K562 (cell line): ENCODE measurements around the gene OGDH. TPM values are rescaled to one million over a fixed set of nuclear protein-coding genes. Genes with fewer than 3 reads are reported as not detected.

Experiments
- ARNT ChIP-seq, 2 experiments: fragments of 450-650 bp; IDR thresholded peaks; 2 replicates each; pipeline ENCODE4 v1.6.1; 2016; ENCODE audit warnings: mild to moderate bottlenecking in 1 of 2
- ATF1 ChIP-seq, 2 experiments: fragments of 450-650 bp in 1 of 2; IDR thresholded peaks; 2 replicates each; pipeline ENCODE4 v1.6.1; 2016; ENCODE audit warnings: missing compliant biosample characterization in 1 of 2, missing genetic modification characterization in 1 of 2
- CREB1 ChIP-seq, 2 experiments: sonication (generic) in 1 of 2; formaldehyde crosslinking in 1 of 2; IDR thresholded peaks; 2 replicates each; pipeline versions ENCODE4 v1.6.1 to v1.8.0; 2012 to 2022; ENCODE audit warnings: inconsistent platforms in 1 of 2, mild to moderate bottlenecking in 1 of 2, missing genetic modification reagents in 1 of 2, moderate library complexity in 1 of 2
- FOXK1 ChIP-seq: sonication (generic); formaldehyde crosslinking; IDR thresholded peaks from 2 replicates; pipeline ENCODE4 v1.8.0; 2022; ENCODE audit warnings: missing genetic modification reagents, mild to moderate bottlenecking, borderline replicate concordance
- HDGF ChIP-seq: fragments of 450-650 bp; IDR thresholded peaks from 2 replicates; pipeline ENCODE4 v1.6.1; 2016
- KAT8 ChIP-seq: fragments of 450-650 bp; IDR thresholded peaks from 2 replicates; pipeline ENCODE4 v1.6.1; 2016; ENCODE audit warnings: low read depth, mild to moderate bottlenecking
- MCM2 ChIP-seq: fragments of 450-650 bp; IDR thresholded peaks from 2 replicates; pipeline ENCODE4 v1.6.1; 2017; ENCODE audit warnings: low read depth, mild to moderate bottlenecking
- NR3C1 ChIP-seq: sonication (generic); formaldehyde crosslinking; IDR thresholded peaks from 2 replicates; pipeline ENCODE4 v1.8.1; 2022; ENCODE audit warnings: missing genetic modification reagents
- PHF20 ChIP-seq: fragments of 450-650 bp; IDR thresholded peaks from 2 replicates; pipeline ENCODE4 v1.6.1; 2018; ENCODE audit not compliant: partially characterized antibody
- POLR2A ChIP-seq: fragments of 450-650 bp; conservative IDR thresholded peaks from 2 replicates; pipeline ENCODE4 v1.6.1; 2016
- POLR3G ChIP-seq: IDR thresholded peaks from 2 replicates; pipeline ENCODE4 v1.6.1; 2011; ENCODE audit not compliant: insufficient read length, insufficient replicate concordance; ENCODE audit errors: extremely low read depth
- RB1 ChIP-seq: fragments of 450-650 bp; IDR thresholded peaks from 2 replicates; pipeline ENCODE4 v1.6.1; 2017; ENCODE audit warnings: low read depth, mild to moderate bottlenecking
- REST ChIP-seq, 2 experiments: fragments of 450-650 bp; formaldehyde crosslinking in 1 of 2; IDR thresholded peaks; 2 replicates each; pipeline versions ENCODE4 v1.4.0 to v1.6.1; 2014 to 2020; ENCODE audit warnings: mild to moderate bottlenecking in 2 of 2, borderline replicate concordance in 1 of 2, low read depth in 1 of 2
- TAL1 ChIP-seq: fragments of 450-650 bp; IDR thresholded peaks from 2 replicates; pipeline ENCODE4 v1.6.1; 2016; ENCODE audit warnings: mild to moderate bottlenecking
- THAP12 ChIP-seq: fragments of 250-450 bp; sonication (Bioruptor Pico); IDR thresholded peaks from 2 replicates; pipeline ENCODE4 v1.9.0; 2021; ENCODE audit warnings: mild to moderate bottlenecking, inconsistent platforms
- U2AF2 ChIP-seq: fragments of 200-400 bp; formaldehyde crosslinking; optimal IDR thresholded peaks from 2 replicates; pipeline ENCODE3; 2017; ENCODE audit warnings: low read depth, mild to moderate bottlenecking, low read length
- ZC3H8 ChIP-seq: fragments of 450-650 bp; IDR thresholded peaks from 2 replicates; pipeline ENCODE4 v1.6.1; 2017
- ZNF644 ChIP-seq: fragments of 200-800 bp; sonication (Bioruptor generic); IDR thresholded peaks from 2 replicates; pipeline ENCODE4 v1.6.1; 2016; ENCODE audit warnings: low read depth, missing genetic modification characterization, missing compliant biosample characterization
- polyA plus RNA-seq, 8 experiments: library from polyadenylated mRNA; depleted of rRNA in 4 of 8; stranded (reverse) in 5 of 8; unstranded in 3 of 8; fragments of >200 nt; fragmentation: Nextera tagmentation in 2 of 8; fragmentation: Illumina TruSeq in 1 of 8; extraction: Ambion mirVana in 2 of 8; extraction: Trizol in 1 of 8; gene quantifications; 2 replicates each; pipeline versions ENCODE4 v1.2.1 to v1.2.3, GENCODE V29; 2011 to 2014; ENCODE audit warnings: inconsistent platforms in 1 of 8, missing spikeins in 1 of 8
- total RNA-seq, 7 experiments: library from RNA; depleted of rRNA in 6 of 7; stranded (reverse); fragments of >200 nt in 6 of 7; fragmentation: Illumina TruSeq in 2 of 7; extraction: Trizol in 2 of 7; gene quantifications; 2 replicates each; pipeline versions ENCODE4 v1.2.1 to v1.2.3, GENCODE V29; 2011 to 2021; ENCODE audit warnings: low replicate concordance in 1 of 7

OGDH gene
- total and polyA plus RNA-seq, 9 of the 15 experiments (the other 6 are each of a cell fraction or from before 2014, with no cell fraction given) = 3.1 to 80.3 (median 23.5) TPM

DNA sequence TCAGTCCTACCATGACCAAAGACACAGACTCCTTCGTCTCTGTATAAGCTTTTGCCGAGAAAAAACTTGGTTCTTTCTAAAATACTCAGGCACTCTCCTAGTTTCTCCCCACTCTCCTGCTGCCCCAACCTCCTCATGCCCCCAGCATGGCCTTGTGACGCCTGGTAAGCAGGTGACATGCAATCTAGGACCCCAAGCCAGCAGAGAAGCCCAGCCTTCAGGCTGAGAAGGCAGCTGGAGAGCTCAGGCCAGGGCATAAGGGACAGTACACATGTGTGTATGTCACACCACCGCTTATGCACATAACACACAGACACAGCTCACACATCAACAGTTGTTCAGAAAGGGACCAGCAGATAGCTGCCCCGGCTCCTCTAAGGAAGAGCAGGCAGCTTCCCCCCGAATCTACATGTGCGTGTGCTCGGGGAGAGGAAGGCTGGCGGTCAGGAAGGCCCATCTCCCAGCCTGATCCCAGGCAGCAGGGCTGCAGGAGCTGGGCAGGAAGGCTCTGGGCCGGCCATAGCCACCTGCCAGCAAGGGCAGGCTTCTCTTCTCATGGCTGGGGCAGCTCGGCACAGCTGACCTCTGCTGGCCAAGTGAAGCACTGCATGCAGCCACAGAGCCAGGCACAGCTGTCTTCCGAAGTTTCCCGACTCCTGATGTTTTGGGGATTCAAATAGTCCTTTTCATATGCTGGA lies 41.2 kb upstream of the OGDH start (continued):
- no peak for TF ChIP-seq CREB1 (IDR thresholded peaks at IDR 0.05)
- peak; percentile 16; the same call in 1 of the 2 replicates for TF ChIP-seq CREB1 (CRISPR knock-in tag; IDR thresholded peaks at IDR 0.05)
- TF ChIP-seq U2AF2 = no peak
- TF ChIP-seq PHF20 = no peak
- 0 out of 2 replicates have a peak, but pooled peaks have one; percentile 65 for TF ChIP-seq FOXK1
- no peak for TF ChIP-seq KAT8
- no peak for TF ChIP-seq MCM2
- no peak for TF ChIP-seq ARNT (IDR thresholded peaks at IDR 0.05)
- TF ChIP-seq REST (IDR thresholded peaks at IDR 0.05; ENCODE audit: borderline replicate concordance) = peak; percentile 60; the same call in 1 of the 2 replicates
- TF ChIP-seq REST (CRISPR knock-in tag; IDR thresholded peaks at IDR 0.05; ENCODE audit: low read depth) = 0 out of 2 replicates have a peak, but pooled peaks have one; percentile 40
- TF ChIP-seq POLR2A = peak; percentile 46; the same call in 1 of the 2 replicates
- TF ChIP-seq ZNF644 (tag) = no peak
- TF ChIP-seq NR3C1 (CRISPR knock-in tag) = no peak
- no peak for TF ChIP-seq ZC3H8
- peak; percentile 80 for TF ChIP-seq HDGF
- peak; percentile 26; the same call in 1 of the 2 replicates for TF ChIP-seq THAP12 (CRISPR knock-in tag)
- TF ChIP-seq ATF1 (CRISPR knock-in tag; IDR thresholded peaks at IDR 0.05) = no peak
- TF ChIP-seq ATF1 (tag; IDR thresholded peaks at IDR 0.05) = 0 out of 2 replicates have a peak, but pooled peaks have one; percentile 19
- peak; percentile 25; the same call in 1 of the 2 replicates for TF ChIP-seq RB1
- no peak for TF ChIP-seq TAL1
- TF ChIP-seq POLR3G = no peak
